ENCODE data around the gene EML1.
"Not testable (repeated sequence)": the region's sequence is repeated elsewhere in the genome, so short reads cannot be mapped to it uniquely, and the experiment has no call there.

The EML1 gene

DNA sequence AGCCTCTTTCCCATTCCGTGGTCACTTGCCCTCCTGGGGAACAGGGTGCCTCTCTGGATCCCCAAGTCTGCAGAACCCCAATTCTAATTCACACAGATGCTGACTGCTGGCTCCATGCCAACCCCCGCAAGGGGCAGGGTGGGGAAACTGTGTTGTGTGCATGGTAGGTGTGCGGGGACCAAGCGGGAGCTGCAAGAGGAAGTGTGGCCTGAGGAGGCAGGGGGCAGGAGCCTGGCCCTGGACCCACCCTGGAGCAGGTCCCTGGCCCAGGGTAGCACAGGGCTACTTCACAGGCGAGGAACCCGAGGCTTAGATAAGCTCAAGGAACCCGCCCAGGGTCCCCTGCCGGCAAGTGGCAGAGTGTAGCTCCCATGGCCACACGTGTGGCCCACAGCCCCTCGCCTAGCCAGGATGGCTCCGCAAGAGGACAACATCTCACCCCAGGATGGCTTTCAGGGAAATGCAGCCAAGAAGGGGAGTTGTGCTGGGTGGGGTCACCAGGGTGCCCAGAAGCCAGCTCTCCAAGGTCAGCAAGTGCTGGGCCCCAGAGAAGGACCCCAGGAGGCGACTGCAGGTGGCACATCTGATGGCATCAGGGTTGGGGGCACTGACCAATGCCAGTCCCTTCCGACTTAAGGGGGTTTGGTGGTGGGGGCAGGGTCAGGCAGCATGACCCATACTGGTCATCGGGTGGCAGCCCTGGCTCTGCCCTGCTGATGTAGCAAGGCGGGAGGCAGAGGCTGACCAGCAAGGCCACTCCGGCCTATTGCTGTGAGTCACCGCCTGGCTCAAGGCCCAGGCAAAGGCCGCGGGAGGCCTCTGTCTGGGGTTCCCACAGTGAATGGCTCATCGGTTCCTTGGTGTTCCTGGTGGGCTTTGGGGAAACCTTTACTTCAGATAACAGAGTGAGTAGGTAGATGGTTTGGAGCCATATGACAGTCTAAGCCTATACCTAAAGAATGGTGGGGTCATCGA is 37.3 kb upstream of the EML1 start:
- no peak for DNase-seq (ENCODE audit: low read depth in 2 of 2)

DNA sequence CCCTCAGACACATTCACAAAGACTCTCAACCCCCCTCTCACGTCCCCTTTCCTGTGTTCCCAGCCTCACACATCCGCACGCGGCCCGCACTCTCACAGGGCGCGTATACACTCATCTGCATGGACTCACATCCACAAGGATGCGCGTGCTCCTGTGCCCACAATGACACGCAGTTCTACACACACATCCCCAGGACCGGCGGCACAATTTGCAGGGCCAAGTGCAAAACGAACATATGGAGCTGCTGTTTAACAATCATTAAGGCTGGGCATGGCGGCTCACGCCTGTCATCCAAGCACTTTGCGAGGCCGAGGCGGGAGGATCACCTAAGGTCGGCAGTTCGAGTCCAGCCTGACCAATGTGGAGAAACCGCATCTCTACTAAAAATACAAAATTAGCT is 36.4 kb upstream of the EML1 start:
- no peak for DNase-seq (ENCODE audit: low read depth in 2 of 2)

DNA sequence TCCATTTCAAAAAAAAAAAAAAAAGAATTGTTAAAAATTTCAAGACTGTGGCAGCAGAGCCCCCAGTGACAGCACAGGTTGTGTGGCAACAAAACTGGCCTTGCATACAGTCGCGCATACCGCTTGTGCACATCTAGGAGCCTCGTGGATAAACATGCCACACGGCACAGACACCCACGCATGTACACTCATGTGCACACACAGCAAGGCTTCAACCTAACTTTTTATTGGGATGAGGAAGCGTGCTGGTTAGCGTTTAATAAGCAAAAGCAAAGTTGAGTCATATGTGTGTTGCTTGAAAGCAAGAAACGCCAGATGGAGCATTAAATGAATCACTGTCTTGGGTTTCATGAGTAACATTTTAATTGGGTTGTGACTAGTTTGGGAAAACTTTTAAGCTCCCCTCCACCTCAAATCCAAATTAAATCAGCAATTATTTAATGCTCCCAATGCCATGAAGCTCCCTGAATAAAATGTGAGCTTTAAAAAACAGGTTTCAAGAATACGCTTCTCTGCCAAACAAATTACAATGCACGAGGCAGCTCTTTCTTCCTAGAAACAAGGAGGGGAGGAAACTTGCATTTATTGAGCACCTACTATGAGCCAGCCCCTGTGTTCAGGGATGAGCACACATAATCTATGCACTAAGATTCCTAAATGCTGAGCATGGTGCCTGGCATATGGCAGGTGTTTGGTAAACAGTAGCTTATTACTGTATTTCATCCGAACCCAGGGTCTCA is 35.7 kb upstream of the EML1 start:
- no peak for DNase-seq (ENCODE audit: low read depth in 2 of 2)

DNA sequence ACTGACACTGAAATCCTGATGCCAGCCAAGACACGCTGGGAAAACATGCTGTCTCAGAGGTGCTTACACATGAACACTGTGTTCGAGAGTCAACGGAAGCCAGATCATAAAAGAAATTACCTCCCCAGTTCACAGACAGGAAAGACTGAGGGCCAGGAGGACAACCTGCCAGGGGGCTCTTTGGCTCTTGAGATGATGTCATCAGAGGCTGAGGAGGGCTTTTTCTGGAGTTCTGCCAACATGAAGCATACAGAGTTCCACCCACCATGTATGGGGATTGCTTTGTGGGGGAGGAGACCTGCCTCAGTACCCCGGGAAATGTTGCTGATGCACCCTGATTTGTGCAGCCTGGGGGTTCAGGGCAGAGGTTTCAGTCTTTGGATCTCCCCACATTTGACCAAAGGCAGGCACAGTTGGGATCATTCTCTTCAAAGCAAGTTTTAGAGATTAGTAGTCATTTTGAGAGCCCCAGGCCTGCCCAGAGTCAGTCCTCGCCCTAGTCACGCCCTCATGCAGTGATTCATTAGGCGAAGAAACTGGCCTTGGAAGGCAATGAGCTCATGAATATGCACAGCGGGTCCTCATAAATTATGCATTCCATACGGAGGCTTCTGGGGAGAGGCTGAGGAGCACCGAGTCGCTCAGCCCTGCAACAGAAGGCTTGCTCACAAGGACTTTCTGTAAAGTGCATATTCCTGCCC is 34.9 kb upstream of the EML1 start:
- DNase-seq (ENCODE audit: low read depth in 2 of 2), result no peak

DNA sequence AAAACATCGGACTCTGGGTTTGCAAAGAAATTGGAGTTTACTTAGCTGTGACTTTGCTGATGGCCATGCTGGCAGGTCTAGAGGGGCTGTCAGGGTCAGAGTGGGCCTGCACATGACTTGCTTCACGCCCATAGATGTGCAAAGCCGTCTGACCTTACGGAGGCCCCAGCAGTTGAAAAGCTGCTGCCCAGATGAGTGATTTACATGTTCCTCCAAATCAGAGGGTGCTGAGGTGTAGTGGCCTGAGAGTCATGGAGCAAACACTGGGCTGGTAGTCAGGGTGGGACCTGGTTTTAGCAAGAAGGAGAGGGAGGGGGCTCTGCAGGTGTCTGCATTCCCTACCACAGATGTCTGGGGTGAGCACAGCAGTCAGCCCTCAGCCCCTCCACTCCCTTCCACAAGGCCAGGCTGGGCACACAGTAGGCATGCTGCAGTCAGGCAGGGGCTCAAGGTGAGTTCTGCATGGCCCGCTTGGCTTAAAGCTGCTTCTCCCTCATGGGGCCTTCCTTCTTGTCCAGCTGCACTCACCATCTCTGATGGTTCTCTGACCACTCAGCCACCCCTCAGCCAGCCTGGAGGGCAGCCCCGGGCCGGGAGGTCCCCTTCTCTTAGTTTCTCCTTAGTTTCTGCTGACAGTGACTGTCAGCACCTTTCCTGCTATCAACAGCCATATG is 34.2 kb upstream of the EML1 start:
- DNase-seq (ENCODE audit: low read depth in 2 of 2), result no peak

DNA sequence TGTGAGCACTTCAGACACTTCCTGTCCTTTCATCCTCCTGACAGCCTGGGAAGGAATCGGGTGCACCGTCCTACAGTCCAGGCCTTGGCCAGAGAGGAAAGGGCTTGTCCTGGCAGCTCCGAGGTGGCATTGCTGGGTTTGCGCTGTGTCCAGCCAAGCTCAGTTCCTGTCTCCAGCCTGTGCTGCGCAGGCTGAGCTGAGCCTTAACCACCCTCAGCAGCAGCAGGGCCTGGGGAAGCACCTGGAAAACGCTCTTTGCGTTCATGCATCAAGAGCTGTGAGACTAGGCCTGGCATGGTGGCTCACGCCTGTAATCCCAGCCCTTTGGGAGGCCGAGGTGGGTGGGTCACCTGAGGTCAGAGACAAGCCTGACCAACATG is 33.7 kb upstream of the EML1 start:
- DNase-seq (ENCODE audit: low read depth in 2 of 2), result no peak

DNA sequence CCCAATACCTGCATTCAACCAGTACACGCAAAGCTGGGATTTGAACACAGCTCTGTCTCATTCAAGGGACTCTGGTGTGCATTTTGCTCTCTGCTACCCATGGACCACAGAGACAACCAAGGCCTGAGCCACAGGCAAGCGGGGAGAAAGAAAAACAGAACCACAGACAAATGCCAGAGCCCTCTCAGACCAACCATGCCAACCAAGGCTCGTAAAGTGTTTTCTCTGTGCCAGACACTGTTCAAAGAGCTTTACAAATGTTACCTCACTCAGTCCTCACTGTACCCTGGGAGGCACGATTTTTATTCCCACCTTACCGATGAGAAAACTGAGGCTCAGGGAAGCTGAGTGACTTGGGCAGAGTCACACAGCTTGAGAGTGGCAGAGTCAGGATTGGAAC is 32.4 kb upstream of the EML1 start:
- DNase-seq (ENCODE audit: low read depth in 2 of 2), result no peak

DNA sequence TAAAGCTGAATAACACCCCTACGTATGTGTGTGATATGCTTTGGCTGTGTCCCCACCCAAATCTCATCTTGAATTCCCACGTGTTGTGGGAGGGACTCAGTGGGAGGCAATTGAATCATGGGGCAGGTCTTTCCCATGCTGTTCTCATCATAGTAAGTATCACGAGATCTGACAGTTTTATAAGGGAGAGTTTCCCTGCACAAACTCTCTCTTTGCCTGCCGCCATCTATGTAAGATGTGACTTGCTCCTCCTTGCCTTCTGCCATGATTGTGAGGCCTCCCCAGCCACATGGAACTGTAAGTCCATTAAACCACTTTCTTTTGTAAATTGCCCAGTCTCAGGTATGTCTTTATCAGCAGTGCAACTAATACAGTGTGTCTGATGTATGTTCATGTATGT is 30.3 kb upstream of the EML1 start:
- DNase-seq (ENCODE audit: low read depth in 2 of 2), result not testable (repeated sequence)

DNA sequence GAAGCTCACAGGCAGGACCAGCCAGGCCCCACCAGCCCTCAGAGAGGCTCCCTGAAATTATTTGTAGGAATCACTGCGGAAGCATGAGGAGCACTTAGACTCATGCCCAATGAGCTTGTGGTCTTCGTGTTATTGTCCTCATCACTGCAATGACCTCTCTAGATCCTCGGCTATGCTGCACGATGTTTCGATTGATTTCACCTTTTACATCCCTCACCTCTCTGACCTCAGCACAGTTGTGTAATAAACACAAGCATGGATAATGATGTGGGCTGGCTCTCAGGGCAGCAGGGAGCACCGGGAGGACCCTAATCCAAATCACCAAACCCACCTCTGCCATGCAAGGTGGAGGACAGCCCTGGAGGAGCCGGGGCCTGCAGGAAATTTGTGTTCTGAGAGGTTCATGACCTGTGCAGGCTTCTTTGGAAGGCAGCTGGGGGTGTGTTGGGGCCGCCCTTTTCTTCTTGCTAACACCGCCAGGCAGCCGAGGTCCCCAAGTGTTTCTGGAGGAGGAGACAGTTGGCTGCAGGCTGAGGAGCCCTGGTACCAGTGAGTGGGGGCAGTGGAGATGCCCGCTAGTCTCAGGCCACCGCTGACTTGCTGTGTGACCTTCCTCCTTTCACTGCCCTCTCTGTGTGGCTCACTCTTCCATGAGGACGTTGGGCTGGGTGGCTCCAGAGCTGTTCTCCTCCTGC is 29.5 kb upstream of the EML1 start:
- no peak for DNase-seq (ENCODE audit: low read depth in 2 of 2)

DNA sequence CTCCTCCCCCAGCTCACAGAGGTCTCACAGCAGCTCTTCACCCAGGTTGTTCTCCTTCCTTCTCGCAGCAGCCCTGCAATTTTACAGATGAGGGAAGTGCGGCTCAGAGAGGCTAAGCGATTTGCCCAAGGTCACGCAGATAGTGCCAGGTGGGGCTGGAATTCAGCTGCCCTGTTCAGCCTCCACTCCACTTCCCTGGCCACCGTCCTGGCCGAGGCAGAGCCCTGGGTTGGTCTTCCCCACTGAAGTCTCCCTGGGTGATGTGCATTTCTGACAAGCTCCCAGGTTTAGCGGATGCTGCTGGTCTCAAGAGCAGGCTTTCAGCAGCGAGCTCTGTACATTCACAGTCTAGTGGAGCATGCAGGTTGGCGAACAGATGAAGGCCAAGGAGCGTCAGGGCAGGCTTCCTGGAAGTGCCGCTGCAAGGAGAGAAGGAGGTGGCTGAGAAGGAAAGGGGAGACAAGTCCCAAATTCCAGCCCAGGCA is 28.9 kb upstream of the EML1 start:
- DNase-seq (ENCODE audit: low read depth in 2 of 2), result no peak

DNA sequence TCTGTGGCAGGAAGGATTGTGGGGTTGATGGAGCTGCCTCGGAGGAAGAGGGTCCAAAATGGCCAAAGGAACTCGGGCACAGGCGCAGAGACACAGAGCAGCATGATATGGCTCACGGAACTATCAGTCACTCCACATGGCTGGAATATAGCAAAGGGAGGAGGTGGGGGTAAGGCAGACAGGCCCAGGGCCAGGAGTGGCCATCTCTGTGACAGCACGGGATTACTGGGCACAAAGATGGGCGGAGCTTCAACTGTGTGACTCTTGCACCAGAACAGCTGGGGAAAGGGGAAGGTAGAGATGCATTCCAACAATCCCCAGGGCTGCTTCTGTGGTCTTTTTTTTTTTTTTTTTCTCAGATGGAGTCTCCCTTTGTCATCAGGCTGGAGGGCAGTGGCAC is 24.8 kb upstream of the EML1 start:
- DNase-seq (ENCODE audit: low read depth in 2 of 2), result no peak

DNA sequence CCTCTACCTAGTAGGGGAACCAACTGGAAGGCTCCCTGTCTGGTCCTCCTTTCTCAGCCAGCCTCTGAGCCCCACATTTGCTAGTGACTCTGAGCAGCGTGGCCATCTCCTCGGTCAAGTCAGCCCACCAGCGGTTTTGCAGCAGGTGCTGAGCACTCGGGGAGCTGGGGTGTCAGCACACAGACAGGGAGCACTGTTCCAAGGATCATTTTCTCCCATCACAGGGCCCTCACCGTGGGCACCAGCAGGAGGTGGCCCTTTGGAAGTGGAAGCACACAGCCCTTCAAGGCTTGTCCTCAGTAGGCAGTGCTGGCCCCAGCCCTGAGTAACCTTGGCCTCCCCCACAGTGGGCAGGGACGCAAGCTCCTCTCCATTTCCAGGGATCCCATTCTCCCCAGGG is 24.1 kb upstream of the EML1 start:
- DNase-seq (ENCODE audit: low read depth in 2 of 2), result no peak

DNA sequence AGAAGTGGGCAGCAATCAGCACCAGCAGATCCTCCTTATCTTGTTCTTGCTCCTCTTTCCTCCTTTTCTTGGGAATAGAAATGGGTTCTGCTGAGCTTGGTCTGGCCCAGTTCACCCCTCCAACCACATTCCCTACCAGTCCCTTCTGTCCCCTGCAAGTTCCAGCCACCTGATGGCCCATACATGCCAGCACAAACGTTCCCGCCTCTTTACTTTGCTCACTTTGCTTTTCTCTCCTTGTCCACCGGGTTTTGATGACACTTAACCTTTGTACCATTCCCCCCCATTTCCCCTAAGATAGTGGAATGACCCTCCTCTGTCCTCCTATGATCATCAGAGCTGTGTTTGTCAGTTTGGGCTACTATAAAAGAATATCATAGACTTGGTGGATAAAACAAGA is 23.4 kb upstream of the EML1 start:
- no peak for DNase-seq (ENCODE audit: low read depth in 2 of 2)

DNA sequence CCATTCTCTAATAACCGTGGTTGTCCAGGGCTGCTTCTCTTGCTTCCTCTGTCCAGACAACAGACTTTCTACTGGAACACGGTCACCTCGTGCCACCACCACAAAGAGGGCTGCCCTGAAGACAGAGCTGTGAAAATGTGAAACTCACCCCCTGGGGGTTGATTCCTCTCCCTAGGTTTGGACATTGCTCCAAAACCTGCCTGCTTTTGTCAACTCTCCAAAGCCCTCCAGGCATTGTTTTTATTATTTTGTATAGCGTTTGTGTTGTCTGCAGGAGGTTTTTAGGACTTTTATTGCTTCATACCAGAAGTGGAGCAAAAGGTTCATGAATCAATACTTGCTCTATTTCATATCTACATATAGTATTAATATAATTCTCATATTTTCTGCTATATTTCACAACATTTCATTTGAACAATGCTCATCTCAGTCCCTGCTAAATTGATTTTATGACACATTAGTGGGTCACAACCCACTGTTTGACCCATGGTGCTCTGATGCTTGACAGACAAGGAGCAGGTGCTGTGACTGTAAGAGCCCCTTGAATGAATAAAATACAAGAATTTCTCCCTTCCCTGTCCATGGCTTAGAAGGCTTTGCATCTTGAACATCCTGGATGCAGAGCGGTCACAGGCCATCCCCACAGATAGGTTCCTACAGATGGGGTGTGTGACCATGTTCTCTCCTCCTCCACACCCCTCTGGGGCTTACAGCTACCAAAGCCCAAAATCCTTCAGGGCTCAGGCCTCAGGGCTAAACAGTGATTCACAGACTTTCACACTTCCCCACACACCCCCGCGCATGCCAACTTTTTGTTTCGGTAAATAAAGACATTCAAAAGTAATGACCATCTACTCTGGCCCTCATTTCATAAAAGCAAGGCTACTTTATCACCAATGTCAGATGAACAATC is 20.6 kb upstream of the EML1 start:
- no peak for DNase-seq (ENCODE audit: low read depth in 2 of 2)

DNA sequence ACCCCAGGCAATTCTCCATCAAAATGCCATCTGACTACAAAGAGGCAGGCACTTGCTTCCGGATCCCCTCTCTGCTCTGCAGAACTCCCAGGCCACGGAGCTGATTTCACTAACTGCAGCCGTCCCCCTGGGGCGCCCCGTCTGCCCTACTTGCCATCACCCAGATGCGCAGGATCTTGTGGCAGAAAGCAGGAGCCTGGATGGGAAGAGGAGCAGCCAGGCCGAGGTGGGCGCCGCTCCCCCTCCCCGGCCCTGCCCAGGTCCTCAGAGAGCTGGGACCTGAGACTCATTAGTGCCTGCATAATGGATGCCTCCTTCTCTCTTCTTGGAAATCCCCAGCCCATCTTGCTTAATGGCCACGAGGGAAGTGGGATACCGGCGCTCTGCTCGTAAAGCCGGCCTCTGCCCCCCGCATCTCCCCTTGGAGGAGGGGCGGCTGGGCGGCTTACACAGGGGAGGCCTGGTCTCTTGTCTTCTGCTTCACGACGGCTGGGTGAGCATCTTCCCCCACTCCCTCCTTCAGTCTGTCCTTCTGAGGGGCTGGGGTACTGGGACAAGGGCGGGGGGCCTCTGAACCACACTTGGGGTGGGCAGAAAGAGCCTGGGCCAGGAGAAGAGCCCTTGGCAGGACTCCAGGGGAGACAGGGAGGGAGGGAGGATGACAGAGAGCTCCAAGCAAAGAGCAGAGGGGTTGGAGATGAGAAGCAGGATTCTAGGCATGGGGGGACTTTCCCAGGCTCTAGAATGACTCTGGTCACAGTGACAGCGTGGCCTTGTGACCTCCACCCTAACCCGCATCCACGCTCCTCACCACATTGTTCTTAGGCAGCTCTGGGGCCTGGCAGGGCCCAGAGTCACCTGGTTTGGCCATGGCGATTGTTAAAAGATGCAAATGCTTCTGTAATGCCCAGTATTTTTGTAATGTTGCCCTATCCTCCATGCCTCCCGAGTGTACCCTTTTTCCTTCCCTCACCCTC is 19.4 kb upstream of the EML1 start:
- DNase-seq (ENCODE audit: low read depth in 2 of 2), result no peak

DNA sequence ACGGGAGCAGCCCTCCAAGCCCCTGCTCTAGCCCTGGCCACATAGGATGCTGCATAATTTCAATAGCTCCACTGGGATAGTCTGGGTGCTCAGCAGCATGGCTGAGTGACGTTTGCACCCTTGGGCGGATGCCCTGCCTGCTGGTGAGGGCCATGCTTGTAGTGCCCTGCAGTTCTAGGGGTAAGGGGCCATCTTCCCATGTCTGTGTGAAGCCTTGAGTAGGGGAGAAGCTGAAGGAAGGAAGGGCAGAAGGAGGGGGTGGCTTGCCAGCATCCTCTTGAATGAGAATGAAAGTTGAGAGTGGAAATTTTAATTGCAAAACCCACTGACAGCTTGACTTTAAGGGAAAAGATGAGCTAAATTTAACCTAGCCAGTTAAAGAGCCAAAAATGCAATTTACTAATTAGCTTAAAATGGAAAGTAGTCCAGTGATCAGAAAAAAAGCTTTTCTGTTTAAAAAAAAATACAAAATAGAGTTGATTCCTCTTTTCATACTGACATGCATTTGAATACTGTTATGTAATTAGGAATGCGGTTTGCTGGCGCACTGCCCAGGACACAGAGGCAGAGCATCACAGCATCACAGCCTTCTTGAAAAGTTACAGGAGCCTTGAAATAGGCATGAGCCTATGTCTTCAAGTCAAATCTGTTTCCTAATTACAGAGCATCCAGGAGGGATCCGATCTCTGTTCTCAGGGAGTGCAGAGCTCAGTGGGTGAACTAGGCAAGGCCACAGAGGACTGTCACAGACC is 18.5 kb upstream of the EML1 start:
- DNase-seq (ENCODE audit: low read depth in 2 of 2), result no peak

DNA sequence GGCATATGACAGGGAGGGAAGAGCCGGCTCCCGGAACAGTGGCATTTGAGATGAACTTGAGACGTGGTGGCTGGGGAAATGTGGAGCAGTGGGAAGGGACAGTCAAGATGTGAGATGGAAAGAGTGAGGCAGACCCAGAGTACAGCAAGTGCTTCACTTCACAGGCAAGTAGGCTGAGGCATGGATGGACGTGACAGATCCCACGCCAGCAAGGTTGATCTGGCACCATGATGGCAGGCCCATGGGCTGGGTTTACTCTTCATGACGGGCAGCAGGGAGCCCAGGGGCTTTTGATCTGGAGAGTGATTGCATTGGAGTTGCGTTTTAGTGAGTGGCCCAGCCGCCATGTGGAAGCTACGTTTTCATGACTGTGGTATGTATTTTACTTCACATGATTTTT is 17.9 kb upstream of the EML1 start:
- DNase-seq (ENCODE audit: low read depth in 2 of 2), result no peak

DNA sequence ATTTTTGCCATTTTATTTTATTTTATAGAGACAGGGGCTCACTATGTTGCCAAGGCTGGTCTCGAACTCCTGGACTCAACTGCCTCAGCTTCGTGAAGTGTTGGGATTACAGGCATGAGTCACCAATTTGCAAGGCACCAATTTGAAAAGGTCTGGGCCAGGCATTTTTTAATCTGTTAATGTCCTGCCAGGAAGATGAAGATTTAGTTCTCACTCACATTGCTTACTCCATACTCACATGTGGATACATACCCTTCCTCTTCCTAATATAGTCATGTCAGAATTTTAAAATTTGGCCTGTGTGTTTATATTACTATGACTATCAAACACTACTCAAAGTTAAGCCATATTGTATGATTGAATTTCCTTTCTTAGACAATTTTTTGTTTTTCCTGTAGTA is 15.3 kb upstream of the EML1 start:
- no peak for DNase-seq (ENCODE audit: low read depth in 2 of 2)
